ENCODE data around the gene DMPK. TPM values are rescaled to one million over a fixed set of nuclear protein-coding genes. Genes with fewer than 3 reads are reported as not detected.

DMPK gene
- total RNA-seq, 2 donors from 2014 or later, result 52.8 to 88.2 TPM

DNA sequence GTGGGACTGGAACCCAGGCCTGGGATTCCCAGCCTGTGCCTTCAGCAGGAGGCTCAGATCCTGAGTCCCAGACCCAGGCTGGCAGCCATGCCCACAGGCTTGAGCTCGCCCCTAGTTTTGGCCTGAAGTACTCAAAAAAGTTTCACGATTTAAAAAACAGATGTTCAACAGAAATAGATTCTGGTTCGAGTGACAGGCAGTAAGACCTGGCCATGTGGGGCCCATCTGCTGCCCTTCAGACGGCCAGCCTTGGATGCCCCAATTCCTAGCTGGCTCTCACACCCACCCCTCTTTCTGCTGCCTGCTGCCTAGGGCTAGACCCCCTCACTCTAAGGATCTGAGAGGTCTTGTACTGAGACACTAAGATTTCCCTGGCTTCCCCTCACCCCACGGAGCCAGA is 2.8 kb upstream of the DMPK start:
- 73% methylated on average over 5 of the region's 5 CpGs for WGBS
- no peak overlapping the region for H3K4me3 ChIP-seq
- H3K4me1 ChIP-seq (replicated peaks), result peaks cover 13% of the 10 kb centered on the region
- H3K9me3 ChIP-seq, result no peaks in the 10 kb centered on the region
- intact Hi-C loops (cut with DNase I), result no loop called here
- no peaks in the 10 kb centered on the region for H3K27me3 ChIP-seq (replicated peaks; ENCODE audit: insufficient read depth)
- peak overlapping the region in 1 of 2 donors; percentile 89 for H3K27ac ChIP-seq
- DNase-seq (ENCODE audit: low spot score), result no peak
- TF ChIP-seq POLR2A (IDR thresholded peaks at IDR 0.05), result no peak
- TF ChIP-seq POLR2AphosphoS5 (IDR thresholded peaks at IDR 0.05), result no peak
- TF ChIP-seq, protein P1, sequence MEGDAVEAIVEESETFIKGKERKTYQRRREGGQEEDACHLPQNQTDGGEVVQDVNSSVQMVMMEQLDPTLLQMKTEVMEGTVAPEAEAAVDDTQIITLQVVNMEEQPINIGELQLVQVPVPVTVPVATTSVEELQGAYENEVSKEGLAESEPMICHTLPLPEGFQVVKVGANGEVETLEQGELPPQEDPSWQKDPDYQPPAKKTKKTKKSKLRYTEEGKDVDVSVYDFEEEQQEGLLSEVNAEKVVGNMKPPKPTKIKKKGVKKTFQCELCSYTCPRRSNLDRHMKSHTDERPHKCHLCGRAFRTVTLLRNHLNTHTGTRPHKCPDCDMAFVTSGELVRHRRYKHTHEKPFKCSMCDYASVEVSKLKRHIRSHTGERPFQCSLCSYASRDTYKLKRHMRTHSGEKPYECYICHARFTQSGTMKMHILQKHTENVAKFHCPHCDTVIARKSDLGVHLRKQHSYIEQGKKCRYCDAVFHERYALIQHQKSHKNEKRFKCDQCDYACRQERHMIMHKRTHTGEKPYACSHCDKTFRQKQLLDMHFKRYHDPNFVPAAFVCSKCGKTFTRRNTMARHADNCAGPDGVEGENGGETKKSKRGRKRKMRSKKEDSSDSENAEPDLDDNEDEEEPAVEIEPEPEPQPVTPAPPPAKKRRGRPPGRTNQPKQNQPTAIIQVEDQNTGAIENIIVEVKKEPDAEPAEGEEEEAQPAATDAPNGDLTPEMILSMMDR (IDR thresholded peaks at IDR 0.05), result no peak
- no peaks in the 10 kb centered on the region for H3K36me3 ChIP-seq

DNA sequence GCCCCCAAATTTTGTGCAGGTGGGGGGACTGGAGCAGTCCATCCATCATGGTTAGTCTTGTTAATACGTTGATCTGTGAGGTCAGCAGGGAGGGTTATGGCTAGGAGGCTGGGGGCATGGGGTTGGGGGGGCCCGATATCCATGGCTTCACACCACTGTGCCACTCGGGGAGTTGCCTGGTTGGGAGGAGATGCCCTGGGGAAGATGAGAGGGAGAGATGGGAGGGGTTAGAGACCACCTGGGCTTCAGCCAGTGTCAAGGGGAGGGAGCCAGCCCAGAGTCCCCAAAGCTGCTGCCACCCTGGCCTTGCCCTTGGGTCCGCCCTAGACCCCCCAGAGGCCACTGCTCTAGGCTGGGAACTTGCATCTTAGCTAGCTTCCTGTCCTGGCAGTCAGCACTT is 1.8 kb upstream of the DMPK start:
- TF ChIP-seq POLR2A (IDR thresholded peaks at IDR 0.05) (no peak), POLR2AphosphoS5 (IDR thresholded peaks at IDR 0.05) (no peak)
- TF ChIP-seq, protein P1 (IDR thresholded peaks at IDR 0.05), result no peak
- H3K27ac ChIP-seq, result peak overlapping the region; percentile 82 to 89
- intact Hi-C loops (cut with DNase I), result no loop called here
- DNase-seq (ENCODE audit: low spot score), result no peak
- H3K27me3 ChIP-seq (replicated peaks; ENCODE audit: insufficient read depth), result no peaks in the 10 kb centered on the region
- WGBS, result 81% methylated on average over 4 of the region's 4 CpGs
- H3K4me3 ChIP-seq, result no peak overlapping the region
- H3K9me3 ChIP-seq, result no peaks in the 10 kb centered on the region
- no peaks in the 10 kb centered on the region for H3K36me3 ChIP-seq
- peaks cover 18% of the 10 kb centered on the region for H3K4me1 ChIP-seq (replicated peaks)

DNA sequence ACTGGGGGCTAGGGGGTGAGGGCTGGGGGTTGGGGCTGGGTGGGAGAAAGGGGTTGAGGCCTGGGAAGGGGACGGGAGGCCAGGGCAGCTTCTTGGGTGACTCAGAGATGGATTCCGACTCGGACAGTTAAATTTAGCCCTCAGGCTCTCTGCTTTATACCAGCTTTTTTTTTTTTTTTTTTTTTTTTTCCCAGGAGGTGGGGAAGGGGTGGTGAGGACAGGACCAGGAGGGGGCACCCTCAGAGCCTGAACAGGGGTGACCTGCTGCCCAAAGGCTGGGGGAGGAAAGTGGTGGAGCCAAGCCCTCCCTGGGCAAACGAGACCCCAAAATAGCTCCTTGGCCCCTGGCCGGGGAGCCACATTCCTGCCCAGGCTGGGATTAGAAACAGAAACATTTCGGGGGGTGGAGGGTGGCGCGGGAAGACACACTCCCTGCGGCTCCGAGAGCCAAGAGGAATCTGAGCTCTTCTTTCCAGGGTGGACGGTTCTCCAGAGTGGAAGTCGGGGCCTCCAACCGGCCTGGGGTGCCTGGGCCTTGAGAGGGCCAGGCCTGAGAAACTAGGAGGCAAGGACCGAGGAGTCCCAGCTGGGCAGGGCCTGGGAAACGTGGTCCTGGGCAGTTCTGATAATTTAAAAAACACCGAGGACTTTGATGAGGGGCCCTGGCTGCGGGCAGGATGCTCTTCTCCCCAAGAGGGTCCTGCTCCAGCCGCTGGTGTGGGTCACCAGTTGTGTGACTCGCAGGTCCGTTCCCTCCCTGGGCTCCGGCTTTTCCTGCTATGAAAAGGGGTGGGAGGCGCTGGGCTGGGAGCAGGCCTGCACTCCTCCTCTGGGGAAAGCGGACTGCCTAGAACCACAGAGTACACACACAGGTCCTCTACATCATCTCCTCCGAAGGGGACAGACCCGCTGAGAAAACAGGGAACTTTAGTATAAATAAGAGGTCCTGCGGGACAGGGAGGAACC is 813 bp upstream of the DMPK start:
- intact Hi-C loops (cut with DNase I), result no loop called here
- H3K9me3 ChIP-seq, result no peaks in the 10 kb centered on the region
- H3K4me1 ChIP-seq (replicated peaks), result peaks cover 18% of the 10 kb centered on the region
- peak; percentile 72 for TF ChIP-seq POLR2AphosphoS5 (IDR thresholded peaks at IDR 0.05)
- TF ChIP-seq, protein P1 (IDR thresholded peaks at IDR 0.05), result no peak
- H3K27ac ChIP-seq, result peak overlapping the region; percentile 82 to 89
- peak; percentile 65 for DNase-seq (ENCODE audit: low spot score)
- WGBS, result 29% methylated on average over 26 of the region's 26 CpGs
- no peaks in the 10 kb centered on the region for H3K27me3 ChIP-seq (replicated peaks; ENCODE audit: insufficient read depth)
- peak overlapping the region; percentile 30 to 48 for H3K4me3 ChIP-seq
- peaks cover 0 to 5% of the 10 kb centered on the region in 2 donors for H3K36me3 ChIP-seq

DNA sequence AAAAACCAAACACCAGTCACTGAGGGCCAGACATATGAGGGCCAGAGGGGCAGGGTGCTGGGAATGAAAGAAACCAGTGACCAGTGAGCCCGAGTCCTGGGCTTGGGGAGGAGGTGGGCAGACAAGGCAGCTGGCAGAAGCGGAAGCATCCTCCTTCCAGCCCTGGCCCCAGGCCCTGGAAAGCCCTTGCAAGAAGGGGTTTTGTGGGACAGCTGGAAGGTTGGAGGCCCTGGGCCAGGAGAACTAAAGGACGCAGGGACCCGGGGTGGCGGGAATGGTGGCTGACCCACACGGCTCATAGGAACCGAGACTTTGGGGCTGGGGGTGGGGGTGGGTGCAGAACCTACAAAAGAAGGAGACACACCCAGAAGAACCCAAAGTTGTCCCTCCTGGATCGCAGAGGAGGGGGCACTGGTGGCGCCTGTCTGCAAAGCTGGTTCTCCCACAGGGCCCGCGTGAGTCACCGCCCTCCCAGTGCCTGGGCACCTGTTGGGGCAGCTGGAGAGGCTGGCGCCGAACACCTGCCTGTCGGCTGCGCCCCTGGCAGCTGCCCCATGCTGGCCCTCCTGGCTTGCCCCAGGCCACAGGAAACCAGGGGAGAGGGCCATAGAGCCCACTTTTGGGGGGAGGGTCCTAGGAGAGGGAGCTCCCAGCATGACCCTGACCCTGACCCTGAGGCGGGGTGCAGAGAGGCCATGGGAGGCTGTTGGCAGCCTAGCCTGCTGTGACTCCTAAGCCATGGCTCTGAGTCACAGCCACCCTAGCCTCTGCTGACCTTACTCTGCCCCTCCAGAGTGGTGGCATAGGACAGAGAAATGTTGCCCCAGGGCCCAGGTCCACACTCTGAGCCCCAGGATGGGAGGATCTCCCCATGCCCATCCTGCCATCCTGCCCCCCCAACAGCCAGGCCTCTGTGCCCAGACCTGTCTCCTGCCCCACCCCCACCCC is 802 bp downstream of the DMPK start:
- intact Hi-C loops (cut with DNase I), result no loop called here
- H3K36me3 ChIP-seq, result peaks cover 0 to 17% of the 10 kb centered on the region in 2 donors
- WGBS, result 26% methylated on average over 16 of the region's 17 CpGs
- TF ChIP-seq POLR2A (IDR thresholded peaks at IDR 0.05) (no peak), POLR2AphosphoS5 (IDR thresholded peaks at IDR 0.05) (peak; percentile 5)
- TF ChIP-seq, protein P1 (IDR thresholded peaks at IDR 0.05), result no peak
- peak overlapping the region; percentile 82 to 89 for H3K27ac ChIP-seq
- no peaks in the 10 kb centered on the region for H3K9me3 ChIP-seq
- H3K4me1 ChIP-seq (replicated peaks), result peaks cover 18% of the 10 kb centered on the region
- peak overlapping the region; percentile 30 to 48 for H3K4me3 ChIP-seq
- no peaks in the 10 kb centered on the region for H3K27me3 ChIP-seq (replicated peaks; ENCODE audit: insufficient read depth)
- DNase-seq (ENCODE audit: low spot score), result peak; percentile 52
